Measurements from ENCODE around the gene C1QTNF6. TPM values are rescaled to one million over a fixed set of nuclear protein-coding genes. Genes with fewer than 3 reads are reported as not detected.

The C1QTNF6 gene
- total and polyA plus RNA-seq, 2 of the 8 experiments (the other 6 are each of a cell fraction or from before 2014, with no cell fraction given) = 3.1 to 6.5 TPM

- TF ChIP-seq CHD7 (IDR thresholded peaks at IDR 0.05; ENCODE audit: insufficient replicate concordance, low read length) (no peak), TCF12 (IDR thresholded peaks at IDR 0.05; ENCODE audit: low read depth, low read length) (no peak), TEAD4 (IDR thresholded peaks at IDR 0.05; ENCODE audit: low read depth, low read length) (no peak)
Observed at GRCh38 chr22:37146507-37147180, 41.4 kb downstream of the C1QTNF6 start (continued).

Measured in H1 (cell line).